Activated CD8-positive, alpha-beta memory T cell treated with anti-CD3 and anti-CD28 coated beads for 36 hours (primary cell): Measurements from ENCODE around the gene NFATC2IP. TPM values are rescaled to one million over a fixed set of nuclear protein-coding genes. Genes with fewer than 3 reads are reported as not detected.
"Not testable (repeated sequence)": the region's sequence is repeated elsewhere in the genome, so short reads cannot be mapped to it uniquely, and the experiment has no call there.

Experiments
- CTCF ChIA-PET: fragments of 350-600 bp; sonication (Branson Sonifier 250); formaldehyde crosslinking; loops from one replicate; lab custom pipeline; 2021; ENCODE audit warnings: antibody characterized with exemption; lab: Charles Lee
- POLR2A ChIA-PET: fragments of 350-600 bp; sonication (Branson Sonifier 250); formaldehyde crosslinking; loops from one replicate; lab custom pipeline; 2021; ENCODE audit warnings: antibody characterized with exemption; lab: Charles Lee
- total RNA-seq, 2 experiments: library from RNA; stranded (reverse); gene quantifications; one replicate each; pipeline ENCODE4 v1.2.3, GENCODE V29; 2021

Gene NFATC2IP
- total RNA-seq, 2 experiments from 2014 or later = 79.8 to 85.0 TPM

GRCh38 chr16:28943281-28943680, 7.5 kb upstream of the NFATC2IP start:
- CTCF ChIA-PET = interaction anchor here (1.5 kb wide), 1 partner anchor 122 kb away, joined by 3 read pairs; no protein-coding TSS in a partner anchor
- POLR2A ChIA-PET = no interaction called here

- POLR2A ChIA-PET = no interaction called here
- CTCF ChIA-PET = interaction anchor here (1.1 kb wide), 1 partner anchor 115 kb away, joined by 3 read pairs; no protein-coding TSS in a partner anchor
Measured at GRCh38 chr16:28946681-28947080, 4.1 kb upstream of the NFATC2IP start.

GRCh38 chr16:28951410-28951943, 740 bp downstream of the NFATC2IP start:
- ChIA-PET POLR2A (interaction anchor here (0.6 to 1.0 kb wide), 2 partner anchors 14 to 86 kb away, joined by 3 read pairs; no protein-coding TSS in a partner anchor), CTCF (interaction anchor here (1.2 kb wide), 1 partner anchor 87 kb away, joined by 3 read pairs; the partner anchor contains the start of gene SH2B1)

- ChIA-PET CTCF (interaction anchor here (1.5 kb wide), 1 partner anchor 13 kb away, joined by 7 read pairs; no protein-coding TSS in a partner anchor), POLR2A (interaction anchor here (0.8 kb wide), 1 partner anchor 19 kb away, joined by 3 read pairs; no protein-coding TSS in a partner anchor)
Measured at GRCh38 chr16:28958216-28958615, 7.5 kb downstream of the NFATC2IP start.

GRCh38 chr16:28958836-28959235, 8.1 kb downstream of the NFATC2IP start:
- POLR2A ChIA-PET = no interaction called here
- CTCF ChIA-PET = interaction anchor here (1.5 kb wide), 1 partner anchor 14 kb away, joined by 7 read pairs; no protein-coding TSS in a partner anchor

GRCh38 chr16:28964072-28964471, 13.3 kb downstream of the NFATC2IP start:
- ChIA-PET CTCF (interaction anchor here (1.7 kb wide), 1 partner anchor 10 kb away, joined by 7 read pairs; the partner anchor contains the start of gene SPNS1), POLR2A (no interaction called here)

- POLR2A ChIA-PET = no interaction called here
- CTCF ChIA-PET = no interaction called here
Measured at GRCh38 chr16:28964496-28964895, 13.8 kb downstream of the NFATC2IP start.

GRCh38 chr16:28967156-28967555, 16.4 kb downstream of the NFATC2IP start:
- CTCF ChIA-PET = no interaction called here
- POLR2A ChIA-PET = no interaction called here

- CTCF ChIA-PET, POLR2A ChIA-PET: not testable (repeated sequence)
Measured at GRCh38 chr16:28969696-28970095, 19.0 kb downstream of the NFATC2IP start.

- CTCF ChIA-PET = interaction anchor here (0.6 to 3.4 kb wide), 13 partner anchors 9 to 672 kb away, joined by 3 to 18 read pairs (median 5); partner anchors contain the start of gene LAT
- POLR2A ChIA-PET = interaction anchor here (0.6 to 1.5 kb wide), 8 partner anchors 11 to 152 kb away, joined by 3 to 8 read pairs (median 4); partner anchors contain the start of genes ATXN2L, LAT and SH2B1
Measured at GRCh38 chr16:28974007-28974436, 23.3 kb downstream of the NFATC2IP start.

- ChIA-PET CTCF (interaction anchor here (1.6 to 3.4 kb wide), 6 partner anchors 8 to 46 kb away, joined by 5 to 18 read pairs (median 7); partner anchors contain the start of gene LAT), POLR2A (interaction anchor here (0.5 to 1.5 kb wide), 6 partner anchors 8 to 152 kb away, joined by 3 to 8 read pairs (median 5); partner anchors contain the start of genes ATXN2L and LAT)
Measured at GRCh38 chr16:28974437-28975157, 23.9 kb downstream of the NFATC2IP start, which contains the start of gene SPNS1. Gene SPNS1, plus strand, starts transcription at chr16:28974778. Its CDS starts 374 bp downstream, at chr16:28975152.

GRCh38 chr16:28975158-28975599, 24.4 kb downstream of the NFATC2IP start:
- POLR2A ChIA-PET = no interaction called here

GRCh38 chr16:28977703-28978662, 27.2 kb downstream of the NFATC2IP start:
- CTCF ChIA-PET = interaction anchor here (0.5 to 1.8 kb wide), 3 partner anchors 8 to 30 kb away, joined by 3 to 7 read pairs (median 4); no protein-coding TSS in a partner anchor
- POLR2A ChIA-PET = interaction anchor here (0.8 to 1.1 kb wide), 2 partner anchors 11 to 20 kb away, joined by 3 read pairs; no protein-coding TSS in a partner anchor

More at GRCh38 chr16:28975158-28975599, 24.4 kb downstream of the NFATC2IP start:
- CTCF ChIA-PET = interaction anchor here (1.6 to 3.4 kb wide), 3 partner anchors 10 to 46 kb away, joined by 5 to 18 read pairs (median 7); partner anchors contain the start of gene LAT

- CTCF ChIA-PET = interaction anchor here (1.5 kb wide), 1 partner anchor 135 kb away, joined by 3 read pairs; no protein-coding TSS in a partner anchor
- POLR2A ChIA-PET = not testable (repeated sequence)
Measured at GRCh38 chr16:28980330-28980729, 29.6 kb downstream of the NFATC2IP start.

GRCh38 chr16:28980929-28981328, 30.2 kb downstream of the NFATC2IP start:
- POLR2A ChIA-PET = no interaction called here

GRCh38 chr16:28981517-28981916, 30.8 kb downstream of the NFATC2IP start:
- POLR2A ChIA-PET = no interaction called here
- CTCF ChIA-PET = interaction anchor here (1.4 to 1.5 kb wide), 2 partner anchors 49 to 134 kb away, joined by 3 read pairs; no protein-coding TSS in a partner anchor

More at GRCh38 chr16:28980929-28981328, 30.2 kb downstream of the NFATC2IP start:
- CTCF ChIA-PET = interaction anchor here (0.6 to 1.5 kb wide), 3 partner anchors 49 to 1055 kb away, joined by 3 to 4 read pairs (median 3); no protein-coding TSS in a partner anchor

- CTCF ChIA-PET = interaction anchor here (1.0 to 1.4 kb wide), 3 partner anchors 9 to 48 kb away, joined by 3 to 6 read pairs (median 4); no protein-coding TSS in a partner anchor
- POLR2A ChIA-PET = no interaction called here
Measured at GRCh38 chr16:28982418-28982817, 31.7 kb downstream of the NFATC2IP start.
